Loucy (cell line): ENCODE data around the gene ZC3H11A.
"Not testable (repeated sequence)": the region's sequence is repeated elsewhere in the genome, so short reads cannot be mapped to it uniquely, and the experiment has no call there.

Experiments used
- H2AFZ ChIP-seq: fragments of 200-600 bp; sonication (generic); 2 replicates; pipeline ENCODE4 v1.6.0; 2016; ENCODE audit warnings: antibody characterized with exemption, mild to moderate bottlenecking, low read length, moderate library complexity
- H3F3A ChIP-seq: fragments of 200-600 bp; 2 replicates; pipeline ENCODE4 v1.6.0; 2016; ENCODE audit warnings: antibody characterized with exemption, low read depth, mild to moderate bottlenecking
- H3K27me3 ChIP-seq: fragments of 200-600 bp; sonication (generic); 2 replicates; pipeline ENCODE4 v1.6.1; 2014; ENCODE audit warnings: low read length, mild to moderate bottlenecking; ENCODE audit not compliant: insufficient read depth, poor library complexity, severe bottlenecking
- H3K36me3 ChIP-seq: fragments of 200-600 bp; sonication (generic); 2 replicates; pipeline ENCODE4 v1.6.1; 2016; ENCODE audit warnings: low read length; ENCODE audit not compliant: insufficient read depth
- H3K4me1 ChIP-seq: fragments of 200-600 bp; sonication (generic); 2 replicates; pipeline ENCODE4 v1.5.1; 2014; ENCODE audit warnings: low read length, mild to moderate bottlenecking; ENCODE audit not compliant: insufficient read depth, poor library complexity, severe bottlenecking
- H3K4me2 ChIP-seq: fragments of 200-600 bp; sonication (generic); 2 replicates; pipeline ENCODE4 v1.6.0; 2014; ENCODE audit warnings: antibody characterized with exemption, low read length, low read depth, mild to moderate bottlenecking; ENCODE audit not compliant: poor library complexity, severe bottlenecking
- H3K4me3 ChIP-seq: fragments of 200-600 bp; sonication (generic); 2 replicates; pipeline ENCODE4 v1.5.1; 2014; ENCODE audit warnings: low read length, mild to moderate bottlenecking, mixed read lengths; ENCODE audit not compliant: poor library complexity, severe bottlenecking
- H3K79me2 ChIP-seq: fragments of 200-600 bp; sonication (generic); 2 replicates; pipeline ENCODE4 v1.6.1; 2014; ENCODE audit warnings: low read length; ENCODE audit not compliant: insufficient read depth
- H3K9ac ChIP-seq: fragments of 200-600 bp; sonication (generic); 2 replicates; pipeline ENCODE4 v1.6.0; 2014; ENCODE audit warnings: mild to moderate bottlenecking, low read depth, low read length, moderate library complexity; ENCODE audit not compliant: poor library complexity, severe bottlenecking
- H3K9me2 ChIP-seq: fragments of 200-600 bp; sonication (generic); replicated peaks from 2 replicates; pipeline ENCODE4 v1.6.1; 2016; ENCODE audit warnings: low read depth, low read length, mixed read lengths
- H3K9me3 ChIP-seq: fragments of 200-600 bp; sonication (generic); 2 replicates; pipeline ENCODE4 v1.6.1; 2014; ENCODE audit warnings: mild to moderate bottlenecking, antibody characterized with exemption, low read length, low read depth; ENCODE audit not compliant: insufficient read depth
- H4K20me1 ChIP-seq: fragments of 200-600 bp; sonication (generic); 2 replicates; pipeline ENCODE4 v1.6.0; 2014; ENCODE audit warnings: antibody characterized with exemption, low read length, mild to moderate bottlenecking; ENCODE audit not compliant: insufficient read depth, poor library complexity, severe bottlenecking
- CTCF ChIP-seq: fragments of 200-600 bp; sonication (generic); conservative IDR thresholded peaks from 2 replicates; pipeline ENCODE4 v1.5.1; 2014; ENCODE audit warnings: mild to moderate bottlenecking, antibody characterized with exemption, low read length
- EZH2phosphoT487 ChIP-seq: fragments of 200-600 bp; IDR thresholded peaks from 2 replicates; pipeline ENCODE4 v1.6.1; 2018; ENCODE audit warnings: antibody characterized with exemption, mild to moderate bottlenecking, moderate library complexity, borderline replicate concordance

ZC3H11A gene

DNA sequence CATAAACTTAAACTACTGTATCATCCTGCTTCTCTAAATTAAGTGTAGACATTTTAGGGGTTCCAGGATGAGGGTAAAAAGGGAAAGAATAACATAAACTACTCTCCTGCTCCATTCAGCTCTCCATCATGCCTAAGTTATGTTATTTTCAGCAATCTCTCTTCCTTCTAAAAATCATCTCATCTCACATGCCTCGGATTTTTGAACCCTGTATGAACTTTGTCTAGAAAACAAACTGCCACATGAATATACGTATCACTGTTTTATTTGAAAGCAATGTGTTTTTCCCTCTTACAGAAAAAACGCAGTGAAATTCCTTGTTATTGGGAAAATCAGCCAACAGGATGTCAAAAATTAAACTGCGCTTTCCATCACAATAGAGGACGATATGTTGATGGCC is 32.6 kb downstream of the ZC3H11A start:
- H3K4me1 ChIP-seq: no peaks in the 10 kb centered on the region
- H3K36me3 ChIP-seq: peaks cover 85% of the 10 kb centered on the region
- no peak overlapping the region for H2AFZ ChIP-seq
- H3K9ac ChIP-seq: no peak overlapping the region
- H3K9me3 ChIP-seq: no peaks in the 10 kb centered on the region
- no peaks in the 10 kb centered on the region for H3K9me2 ChIP-seq
- H3K4me2 ChIP-seq: no peak overlapping the region
- no peaks in the 10 kb centered on the region for H3F3A ChIP-seq
- H4K20me1 ChIP-seq: peaks cover 3% of the 10 kb centered on the region
- H3K4me3 ChIP-seq: no peak overlapping the region
- no peaks in the 10 kb centered on the region for H3K27me3 ChIP-seq
- H3K79me2 ChIP-seq: peaks cover 31% of the 10 kb centered on the region
- TF ChIP-seq EZH2phosphoT487: no peak
- TF ChIP-seq CTCF: no peak

DNA sequence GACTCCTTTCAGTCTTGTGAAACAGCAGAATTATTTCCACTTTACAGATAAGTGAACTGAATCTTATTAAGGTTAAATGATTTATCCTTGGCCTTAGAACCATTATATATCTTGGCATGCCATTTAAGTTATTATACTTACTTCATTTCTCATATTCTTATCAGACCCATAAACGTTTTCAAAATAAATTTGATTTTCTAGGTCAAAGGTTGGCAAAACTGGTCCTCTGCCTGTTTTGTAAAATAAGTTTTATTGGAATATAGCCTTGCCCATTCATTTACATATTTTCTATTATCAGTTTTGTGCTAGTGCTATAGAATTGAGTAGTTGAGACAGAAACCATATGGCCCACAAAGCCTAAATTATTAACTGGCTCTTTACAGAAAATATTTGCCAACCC is 33.1 kb downstream of the ZC3H11A start:
- Histone ChIP-seq H2AFZ (no peak overlapping the region), H4K20me1 (peaks cover 3% of the 10 kb centered on the region), H3K4me3 (no peak overlapping the region), H3K36me3 (peaks cover 81% of the 10 kb centered on the region), H3K9ac (no peak overlapping the region), H3K9me3 (no peaks in the 10 kb centered on the region), H3K4me2 (no peak overlapping the region), H3F3A (no peaks in the 10 kb centered on the region), H3K9me2 (no peaks in the 10 kb centered on the region), H3K79me2 (peaks cover 26% of the 10 kb centered on the region), H3K4me1 (no peaks in the 10 kb centered on the region), H3K27me3 (no peaks in the 10 kb centered on the region)
- TF ChIP-seq EZH2phosphoT487: no peak
- no peak for TF ChIP-seq CTCF

GRCh38 chr1:203829247-203829646 is 33.8 kb downstream of the ZC3H11A start:
- H3K9me3 ChIP-seq, H3K9ac ChIP-seq, H2AFZ ChIP-seq, H3K4me2 ChIP-seq, H3F3A ChIP-seq, H4K20me1 ChIP-seq, H3K27me3 ChIP-seq, H3K4me3 ChIP-seq, H3K4me1 ChIP-seq, H3K9me2 ChIP-seq: not testable (repeated sequence)
- peaks cover 84% of the 10 kb centered on the region for H3K36me3 ChIP-seq
- peaks cover 21% of the 10 kb centered on the region for H3K79me2 ChIP-seq

DNA sequence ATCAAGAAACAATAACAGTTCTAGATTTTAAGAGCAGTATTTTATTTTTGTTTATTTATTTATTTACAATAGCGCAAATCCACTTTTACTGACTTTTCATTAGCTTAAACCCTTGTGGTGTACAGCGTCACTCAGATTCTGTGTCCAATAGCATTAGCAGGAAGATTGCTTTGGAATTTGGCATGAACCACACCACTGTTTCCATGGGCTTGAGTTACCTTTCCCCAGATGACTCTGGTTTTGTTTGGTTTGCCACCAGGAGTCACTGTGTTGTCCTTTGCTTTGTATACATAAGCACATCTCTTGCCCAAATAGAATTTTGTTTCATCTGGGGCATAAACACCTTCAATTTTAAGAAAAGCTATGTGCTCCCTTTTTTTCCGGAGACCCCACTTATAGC is 40.1 kb downstream of the ZC3H11A start:
- H3K79me2 ChIP-seq: no peaks in the 10 kb centered on the region
- H3K9ac ChIP-seq: no peak overlapping the region
- no peak for TF ChIP-seq EZH2phosphoT487
- peak; percentile 18; the same call in 1 of the 2 replicates for TF ChIP-seq CTCF
- no peaks in the 10 kb centered on the region for H3K9me3 ChIP-seq
- no peak overlapping the region for H3K4me3 ChIP-seq
- H3K9me2 ChIP-seq: no peaks in the 10 kb centered on the region
- H4K20me1 ChIP-seq: peaks cover 3% of the 10 kb centered on the region
- no peak overlapping the region for H2AFZ ChIP-seq
- H3K4me1 ChIP-seq: no peaks in the 10 kb centered on the region
- no peaks in the 10 kb centered on the region for H3K27me3 ChIP-seq
- H3K36me3 ChIP-seq: peaks cover 94% of the 10 kb centered on the region
- no peak overlapping the region for H3K4me2 ChIP-seq
- no peaks in the 10 kb centered on the region; the same call in 1 of the 2 replicates for H3F3A ChIP-seq
